KMS-11 (cell line): ENCODE results near the gene ITM2C.

Experiments
- H2AFZ ChIP-seq: fragments of 200-600 bp; sonication (generic); 2 replicates; pipeline ENCODE4 v1.6.1; 2016; ENCODE audit warnings: antibody characterized with exemption, mixed run types, low read depth
- H3K27ac ChIP-seq: fragments of 200-600 bp; sonication (generic); 2 replicates; pipeline ENCODE4 v1.6.1; 2016; ENCODE audit warnings: mild to moderate bottlenecking, mixed run types
- H3K27me3 ChIP-seq: fragments of 200-600 bp; sonication (generic); 2 replicates; pipeline ENCODE4 v1.6.1; 2017; ENCODE audit warnings: mild to moderate bottlenecking, low read depth, mixed run types, moderate library complexity; ENCODE audit not compliant: insufficient read depth
- H3K36me3 ChIP-seq: fragments of 200-600 bp; sonication (generic); 2 replicates; pipeline ENCODE4 v1.6.1; 2017; ENCODE audit warnings: mild to moderate bottlenecking, mixed run types; ENCODE audit not compliant: insufficient read depth
- H3K4me1 ChIP-seq: fragments of 200-600 bp; sonication (generic); 2 replicates; pipeline ENCODE4 v1.6.1; 2016; ENCODE audit warnings: mild to moderate bottlenecking, low read depth, mixed run types; ENCODE audit not compliant: poor library complexity, severe bottlenecking
- H3K4me2 ChIP-seq: fragments of 200-600 bp; sonication (generic); 2 replicates; pipeline ENCODE4 v1.7.0; 2016; ENCODE audit warnings: mild to moderate bottlenecking, mixed run types
- H3K4me3 ChIP-seq: fragments of 200-600 bp; sonication (generic); IDR thresholded peaks from 2 replicates; pipeline ENCODE4 v1.6.1; 2017; ENCODE audit warnings: low read depth, low read length, mixed read lengths; ENCODE audit not compliant: insufficient read depth
- H3K79me2 ChIP-seq: fragments of 200-600 bp; sonication (generic); 2 replicates; pipeline ENCODE4 v1.6.1; 2016; ENCODE audit warnings: low read depth, mixed run types; ENCODE audit not compliant: insufficient read depth
- H3K9ac ChIP-seq: fragments of 200-600 bp; sonication (generic); 2 replicates; pipeline ENCODE4 v1.6.1; 2016; ENCODE audit warnings: mild to moderate bottlenecking, mixed run types
- H4K20me1 ChIP-seq: fragments of 200-600 bp; sonication (generic); 2 replicates; pipeline ENCODE4 v1.6.1; 2016; ENCODE audit warnings: mild to moderate bottlenecking, mixed run types; ENCODE audit not compliant: insufficient read depth
- CTCF ChIP-seq: fragments of 200-600 bp; sonication (generic); conservative IDR thresholded peaks from 2 replicates; pipeline ENCODE4 v1.6.1; 2017; ENCODE audit warnings: low read depth, mild to moderate bottlenecking, antibody characterized with exemption, low read length, moderate library complexity, mixed read lengths

Gene ITM2C

GRCh38 chr2:230872968-230873660 is 8.4 kb downstream of the ITM2C start:
- Histone ChIP-seq H4K20me1 (no peaks in the 10 kb centered on the region), H3K4me1 (peaks cover 83% of the 10 kb centered on the region), H3K4me2 (peak overlapping the region; percentile 99), H3K9ac (peak overlapping the region; percentile 86; the same call in 1 of the 2 replicates), H3K27me3 (no peaks in the 10 kb centered on the region), H3K4me3 (peak overlapping the region; percentile 48), H2AFZ (no peak overlapping the region), H3K36me3 (peaks cover 12% of the 10 kb centered on the region; the same call in 1 of the 2 replicates), H3K79me2 (peaks cover 68% of the 10 kb centered on the region), H3K27ac (peak overlapping the region; percentile 87)
- no peak for TF ChIP-seq CTCF

GRCh38 chr2:230873661-230874401 is 9.1 kb downstream of the ITM2C start:
- Histone ChIP-seq H3K4me2 (peak overlapping the region; percentile 99), H3K27me3 (no peaks in the 10 kb centered on the region), H3K4me1 (peaks cover 76% of the 10 kb centered on the region), H3K79me2 (peaks cover 61% of the 10 kb centered on the region), H3K9ac (peak overlapping the region; percentile 86; the same call in 1 of the 2 replicates), H3K36me3 (peaks cover 12% of the 10 kb centered on the region; the same call in 1 of the 2 replicates), H3K27ac (peak overlapping the region; percentile 87), H3K4me3 (peak overlapping the region; percentile 48), H4K20me1 (no peaks in the 10 kb centered on the region), H2AFZ (no peak overlapping the region)
- no peak for TF ChIP-seq CTCF

GRCh38 chr2:230874456-230874855 is 9.7 kb downstream of the ITM2C start:
- H3K79me2 ChIP-seq: peaks cover 55% of the 10 kb centered on the region
- no peak overlapping the region for H3K9ac ChIP-seq
- TF ChIP-seq CTCF: no peak

GRCh38 chr2:230874876-230875275 is 10.1 kb downstream of the ITM2C start:
- no peaks in the 10 kb centered on the region for H4K20me1 ChIP-seq
- H3K4me1 ChIP-seq: peaks cover 65% of the 10 kb centered on the region
- H3K36me3 ChIP-seq: peaks cover 16% of the 10 kb centered on the region; the same call in 1 of the 2 replicates
- H3K4me3 ChIP-seq: no peak overlapping the region
- H3K79me2 ChIP-seq: peaks cover 51% of the 10 kb centered on the region
- peak overlapping the region; percentile 3; the same call in 1 of the 2 replicates for H3K4me2 ChIP-seq
- no peak for TF ChIP-seq CTCF
- no peak overlapping the region for H3K9ac ChIP-seq
- H2AFZ ChIP-seq: no peak overlapping the region
- no peaks in the 10 kb centered on the region for H3K27me3 ChIP-seq
- no peak overlapping the region for H3K27ac ChIP-seq

More at GRCh38 chr2:230874456-230874855, 9.7 kb downstream of the ITM2C start:
- no peak overlapping the region for H2AFZ ChIP-seq
- H3K4me1 ChIP-seq: peaks cover 70% of the 10 kb centered on the region
- H3K4me2 ChIP-seq: peak overlapping the region; percentile 99; the same call in 1 of the 2 replicates
- H3K36me3 ChIP-seq: peaks cover 13% of the 10 kb centered on the region; the same call in 1 of the 2 replicates
- H4K20me1 ChIP-seq: no peaks in the 10 kb centered on the region
- H3K27ac ChIP-seq: no peak overlapping the region
- H3K27me3 ChIP-seq: no peaks in the 10 kb centered on the region
- H3K4me3 ChIP-seq: no peak overlapping the region
